ENCODE data around the gene LAIR1.
A peak's percentile ranks its signal among the peaks of the same experiment; 100 is the strongest.
"Not testable (repeated sequence)": the region's sequence is repeated elsewhere in the genome, so short reads cannot be mapped to it uniquely, and the experiment has no call there.

Gene LAIR1

DNA sequence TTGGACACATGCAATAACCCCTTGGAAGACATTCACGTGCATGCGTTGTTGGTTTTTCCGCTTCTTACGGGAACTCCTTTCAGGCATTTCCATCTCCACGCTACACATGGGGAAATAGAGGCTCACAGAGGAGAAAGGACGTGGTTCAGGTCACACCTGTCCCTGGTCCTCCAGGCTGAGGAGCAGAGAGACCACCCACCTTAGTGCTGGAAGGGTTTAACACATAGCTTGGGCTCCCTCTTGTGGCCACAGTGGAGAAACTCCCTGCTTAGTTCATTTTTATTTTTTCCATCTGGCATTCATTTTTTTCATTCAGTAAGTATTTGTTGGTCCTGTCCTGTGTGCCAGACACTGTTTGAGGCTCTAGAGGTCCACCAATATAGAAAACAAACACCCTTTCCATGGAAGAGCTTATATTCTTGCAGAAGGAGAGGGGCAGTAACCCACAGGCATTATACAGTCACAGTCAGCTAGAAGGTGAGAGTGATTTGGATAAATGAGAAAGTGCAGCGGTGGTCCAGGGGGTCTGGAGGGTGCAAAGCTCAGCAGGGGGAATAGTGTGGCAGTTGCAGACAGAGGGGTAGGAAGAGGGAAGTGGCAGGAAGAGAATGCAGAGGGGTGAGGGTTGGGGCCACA is 26.3 kb upstream of the LAIR1 start:
- TF ChIP-seq, protein P1, sequence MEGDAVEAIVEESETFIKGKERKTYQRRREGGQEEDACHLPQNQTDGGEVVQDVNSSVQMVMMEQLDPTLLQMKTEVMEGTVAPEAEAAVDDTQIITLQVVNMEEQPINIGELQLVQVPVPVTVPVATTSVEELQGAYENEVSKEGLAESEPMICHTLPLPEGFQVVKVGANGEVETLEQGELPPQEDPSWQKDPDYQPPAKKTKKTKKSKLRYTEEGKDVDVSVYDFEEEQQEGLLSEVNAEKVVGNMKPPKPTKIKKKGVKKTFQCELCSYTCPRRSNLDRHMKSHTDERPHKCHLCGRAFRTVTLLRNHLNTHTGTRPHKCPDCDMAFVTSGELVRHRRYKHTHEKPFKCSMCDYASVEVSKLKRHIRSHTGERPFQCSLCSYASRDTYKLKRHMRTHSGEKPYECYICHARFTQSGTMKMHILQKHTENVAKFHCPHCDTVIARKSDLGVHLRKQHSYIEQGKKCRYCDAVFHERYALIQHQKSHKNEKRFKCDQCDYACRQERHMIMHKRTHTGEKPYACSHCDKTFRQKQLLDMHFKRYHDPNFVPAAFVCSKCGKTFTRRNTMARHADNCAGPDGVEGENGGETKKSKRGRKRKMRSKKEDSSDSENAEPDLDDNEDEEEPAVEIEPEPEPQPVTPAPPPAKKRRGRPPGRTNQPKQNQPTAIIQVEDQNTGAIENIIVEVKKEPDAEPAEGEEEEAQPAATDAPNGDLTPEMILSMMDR (conservative IDR thresholded peaks at IDR 0.05; ENCODE audit: low read depth, low read length) = peak; percentile 78
- no peak overlapping the region for H3K4me3 ChIP-seq (ENCODE audit: low read length)
- peak; percentile 6 for DNase-seq (ENCODE audit: low read depth)

DNA sequence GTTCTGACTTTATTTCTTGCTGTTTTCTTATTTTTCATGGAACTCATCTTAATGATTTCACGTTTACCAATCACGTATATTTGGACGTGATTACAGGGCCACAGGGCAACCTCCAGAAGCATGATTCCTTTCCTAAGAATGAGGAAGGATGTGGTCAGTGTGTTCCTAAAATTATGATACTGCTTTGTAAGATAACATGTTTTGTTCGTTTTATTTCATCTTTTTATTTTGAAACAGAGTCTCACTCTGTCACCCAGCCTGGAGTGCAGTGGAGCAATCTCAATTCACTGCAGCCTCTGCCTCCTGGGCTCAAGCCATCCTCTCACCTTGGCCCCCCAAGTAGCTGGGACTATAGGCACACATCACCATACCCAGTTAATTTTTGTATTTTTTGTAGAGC is 24.8 kb upstream of the LAIR1 start:
- no peak for DNase-seq (ENCODE audit: low read depth)
- TF ChIP-seq, protein P1 (conservative IDR thresholded peaks at IDR 0.05; ENCODE audit: low read depth, low read length) = no peak
- H3K4me3 ChIP-seq (ENCODE audit: low read length) = no peak overlapping the region

DNA sequence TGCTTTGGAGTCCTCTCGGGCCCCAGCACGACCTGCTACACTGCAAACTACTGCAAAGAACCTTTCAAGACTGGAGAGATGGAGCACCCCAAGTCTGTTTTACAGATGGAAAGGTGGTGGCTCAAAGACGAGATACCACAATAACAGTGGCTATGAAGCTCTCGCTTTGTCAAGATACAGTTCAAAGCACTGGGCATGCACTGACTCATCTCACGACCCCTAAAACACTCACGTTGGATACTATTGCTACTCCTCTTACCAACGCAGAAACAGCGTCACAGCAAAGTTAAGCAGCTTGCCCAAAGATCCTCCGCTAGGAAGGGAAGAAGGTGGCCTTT is 24.0 kb upstream of the LAIR1 start:
- no peak for DNase-seq (ENCODE audit: low read depth)
- TF ChIP-seq, protein P1 (conservative IDR thresholded peaks at IDR 0.05; ENCODE audit: low read depth, low read length) = no peak
- no peak overlapping the region for H3K4me3 ChIP-seq (ENCODE audit: low read length)

DNA sequence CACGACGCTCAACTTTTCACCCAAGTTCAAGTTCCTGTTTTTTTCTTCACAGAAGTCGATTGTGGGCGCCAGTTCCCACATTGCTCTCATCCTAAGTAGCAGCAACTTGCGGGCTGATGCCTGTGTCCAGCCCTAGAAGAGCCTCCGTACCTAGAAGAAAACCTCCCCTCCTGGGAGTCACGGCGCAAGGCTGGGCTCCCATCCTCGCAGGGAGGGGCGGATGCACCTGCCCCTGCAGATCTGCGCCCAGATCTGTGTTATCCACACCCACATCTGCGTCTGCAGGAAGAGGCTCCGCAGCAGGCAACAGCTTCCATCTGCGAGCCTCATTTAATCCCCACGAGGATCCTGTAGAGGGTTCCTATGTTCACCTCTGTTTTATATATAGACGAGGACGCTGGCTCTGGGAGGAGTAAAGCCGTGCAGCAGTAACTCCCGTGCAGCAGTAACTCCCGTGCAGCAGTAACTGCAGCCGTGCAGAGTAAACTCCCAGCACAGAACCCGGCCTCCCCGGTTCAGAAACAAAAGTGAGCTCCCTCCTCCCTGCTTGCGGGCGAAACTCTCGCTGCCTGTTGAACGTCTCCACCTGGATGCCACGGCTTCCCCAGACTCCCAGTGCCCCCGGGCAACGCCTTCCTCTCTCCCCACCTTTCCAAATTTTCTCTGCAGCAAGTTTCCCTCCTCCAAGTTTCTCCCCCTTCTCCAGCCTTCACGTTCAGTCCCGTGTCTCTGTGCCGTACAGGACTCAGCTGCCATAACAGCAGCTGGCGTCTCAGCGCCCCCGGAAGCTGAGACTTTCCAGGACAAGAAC is 23.5 kb upstream of the LAIR1 start:
- DNase-seq (ENCODE audit: low read depth) = no peak
- H3K4me3 ChIP-seq (ENCODE audit: low read length) = no peak overlapping the region
- TF ChIP-seq, protein P1 (conservative IDR thresholded peaks at IDR 0.05; ENCODE audit: low read depth, low read length) = no peak

DNA sequence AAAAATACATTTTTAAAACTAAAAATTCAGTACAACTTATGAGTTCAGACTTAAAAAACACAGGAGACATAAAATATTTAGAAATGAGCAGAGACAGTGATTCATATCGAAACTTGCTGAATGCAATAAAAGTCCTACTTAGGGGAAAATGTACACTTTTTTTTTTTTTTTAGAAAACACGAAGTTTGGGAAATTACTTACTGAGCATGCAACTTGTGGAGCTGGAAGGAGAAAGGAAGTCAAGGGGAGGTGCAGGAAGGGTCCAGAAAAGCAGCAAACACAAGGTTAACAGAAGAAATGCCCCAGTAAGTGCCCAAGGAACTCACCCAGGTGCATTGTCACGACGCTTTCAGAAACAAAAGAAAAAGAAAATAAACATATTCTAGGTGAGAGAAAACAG is 18.6 kb upstream of the LAIR1 start:
- TF ChIP-seq, protein P1 (conservative IDR thresholded peaks at IDR 0.05; ENCODE audit: low read depth, low read length) = no peak
- no peak for DNase-seq (ENCODE audit: low read depth)
- H3K4me3 ChIP-seq (ENCODE audit: low read length) = no peak overlapping the region

DNA sequence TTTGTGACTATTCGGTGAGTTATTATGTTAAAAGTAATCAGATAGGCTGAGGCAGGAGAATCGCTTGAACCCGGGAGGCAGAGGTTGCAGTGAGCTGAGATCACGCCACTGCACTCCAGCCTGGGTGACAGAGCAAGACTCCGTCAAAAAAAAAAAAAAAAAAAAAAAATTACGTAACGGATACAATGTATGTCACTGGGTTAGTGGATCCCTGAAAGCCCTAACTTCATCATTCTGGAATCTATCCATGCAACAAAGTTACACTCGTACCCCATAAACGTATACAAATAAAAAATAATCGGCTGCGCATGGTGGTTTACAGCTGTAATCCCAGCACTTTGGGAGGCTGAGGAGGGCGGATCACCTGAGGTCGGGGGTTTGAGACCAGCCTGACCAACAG is 17.3 kb upstream of the LAIR1 start:
- not testable (repeated sequence) for DNase-seq (ENCODE audit: low read depth); H3K4me3 ChIP-seq (ENCODE audit: low read length)

DNA sequence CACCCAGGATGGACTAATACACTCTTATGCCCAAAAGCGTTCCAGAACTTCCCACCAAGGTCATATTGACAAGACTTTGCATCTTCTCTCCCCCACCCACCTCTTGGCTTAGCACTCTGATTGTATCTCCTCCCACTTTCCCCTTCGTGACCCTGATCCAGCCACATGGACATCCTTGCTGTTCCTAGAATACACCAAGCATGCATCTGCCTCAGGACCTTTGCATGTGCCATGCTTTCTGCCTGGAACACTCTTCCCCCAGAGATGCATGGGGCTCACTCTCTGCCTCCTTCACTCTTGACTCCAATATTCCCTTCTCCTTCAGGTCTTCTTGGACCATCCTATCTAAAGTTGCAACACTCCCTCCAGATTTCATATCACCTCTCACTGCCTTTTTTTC is 16.2 kb upstream of the LAIR1 start:
- TF ChIP-seq, protein P1 (conservative IDR thresholded peaks at IDR 0.05; ENCODE audit: low read depth, low read length) = no peak
- no peak for DNase-seq (ENCODE audit: low read depth)
- H3K4me3 ChIP-seq (ENCODE audit: low read length) = no peak overlapping the region
